OCI-LY7 (cell line): ENCODE data around the gene IMPACT. TPM values are rescaled to one million over a fixed set of nuclear protein-coding genes. Genes with fewer than 3 reads are reported as not detected.

Source experiments
- BruUV-seq: library from RNA; stranded (reverse); fragments of 400-500 nt; replicated peaks from 2 replicates; lab custom pipeline; 2021; lab: Mats Ljungman, UMichigan
- CTCF ChIA-PET: fragments of 300-600 bp; sonication (Branson Sonifier 250); formaldehyde crosslinking; loops from one replicate; lab custom pipeline; 2022; ENCODE audit warnings: antibody characterized with exemption; ENCODE audit not compliant: unreplicated experiment; lab: Charles Lee
- POLR2A ChIA-PET: fragments of 300-600 bp; sonication (Branson Sonifier 250); formaldehyde crosslinking; loops from one replicate; lab custom pipeline; 2022; ENCODE audit warnings: antibody characterized with exemption; lab: Charles Lee
- DNase-seq: peaks from one replicate; pipeline ENCODE4 v3.0.0-alpha.2; 2015; ENCODE audit warnings: low spot score
- H2AFZ ChIP-seq: fragments of 200-600 bp; sonication (generic), shearing (Covaris generic); 2 replicates; pipeline ENCODE4 v1.6.1; 2014; ENCODE audit warnings: mild to moderate bottlenecking, antibody characterized with exemption, low read length, moderate library complexity
- H3K27ac ChIP-seq: fragments of 200-600 bp; sonication (generic); 2 replicates; pipeline ENCODE4 v1.5.1; 2014; ENCODE audit warnings: mixed run types, low read depth, mild to moderate bottlenecking, moderate library complexity, low read length, inconsistent platforms; ENCODE audit not compliant: poor library complexity, severe bottlenecking
- H3K36me3 ChIP-seq: fragments of 200-600 bp; sonication (generic); 2 replicates; pipeline ENCODE4 v1.6.1; 2014; ENCODE audit warnings: mild to moderate bottlenecking, antibody characterized with exemption, low read length, moderate library complexity, mixed read lengths; ENCODE audit not compliant: insufficient read depth
- H3K4me1 ChIP-seq: fragments of 200-600 bp; sonication (generic); 2 replicates; pipeline ENCODE4 v1.5.1; 2014; ENCODE audit warnings: mild to moderate bottlenecking, low read length; ENCODE audit not compliant: insufficient read depth, poor library complexity, severe bottlenecking
- H3K4me2 ChIP-seq: fragments of 200-600 bp; sonication (generic); 2 replicates; pipeline ENCODE4 v1.6.1; 2014; ENCODE audit warnings: mild to moderate bottlenecking, low read length
- H3K4me3 ChIP-seq: fragments of 200-600 bp; sonication (generic); 2 replicates; pipeline ENCODE4 v1.5.1; 2014; ENCODE audit warnings: mild to moderate bottlenecking, low read depth, low read length; ENCODE audit not compliant: poor library complexity, severe bottlenecking
- H3K79me2 ChIP-seq: fragments of 200-600 bp; sonication (generic); 2 replicates; pipeline ENCODE4 v1.6.1; 2016; ENCODE audit warnings: low read depth, mild to moderate bottlenecking, low read length, moderate library complexity, mixed read lengths; ENCODE audit not compliant: insufficient read depth
- H3K9me2 ChIP-seq: fragments of 200-600 bp; sonication (generic); 2 replicates; pipeline ENCODE4 v1.6.1; 2016; ENCODE audit warnings: mild to moderate bottlenecking, low read length, mixed read lengths; ENCODE audit not compliant: insufficient read depth
- H3K9me3 ChIP-seq: fragments of 200-600 bp; sonication (generic); 2 replicates; pipeline ENCODE4 v1.6.1; 2014; ENCODE audit warnings: mild to moderate bottlenecking, mixed run types, low read length, mixed read lengths
- H4K20me1 ChIP-seq: fragments of 200-600 bp; sonication (generic); 2 replicates; pipeline ENCODE4 v1.6.1; 2014; ENCODE audit warnings: mild to moderate bottlenecking, antibody characterized with exemption, low read length, moderate library complexity, mixed read lengths; ENCODE audit not compliant: insufficient read depth
- CTCF ChIP-seq: fragments of 200-600 bp; sonication (generic); conservative IDR thresholded peaks from 2 replicates; pipeline ENCODE4 v1.5.1; 2014; ENCODE audit warnings: mild to moderate bottlenecking, antibody characterized with exemption, low read length, moderate library complexity, mixed read lengths
- EZH2phosphoT487 ChIP-seq: fragments of 200-600 bp; sonication (generic); IDR thresholded peaks from 2 replicates; pipeline ENCODE4 v1.6.1; 2018; ENCODE audit warnings: low read depth, borderline replicate concordance, mild to moderate bottlenecking, mixed run types, antibody characterized with exemption, low read length, moderate library complexity, mixed read lengths
- intact Hi-C: fragments of 100-400 bp; cut with micrococcal nuclease; formaldehyde crosslinking; loops from one replicate; pipeline ENCODE4 v1.10.0; 2022; ENCODE audit not compliant: unreplicated experiment
- total RNA-seq, 2 experiments: library from RNA; depleted of rRNA in 1 of 2; stranded (reverse); fragments of >200 nt in 1 of 2; shearing (Covaris generic) in 1 of 2; gene quantifications; 2 replicates each; pipeline ENCODE4 v1.2.3, GENCODE V29; 2014 to 2022

IMPACT gene
- total RNA-seq, 2 experiments from 2014 or later = not detected

DNA sequence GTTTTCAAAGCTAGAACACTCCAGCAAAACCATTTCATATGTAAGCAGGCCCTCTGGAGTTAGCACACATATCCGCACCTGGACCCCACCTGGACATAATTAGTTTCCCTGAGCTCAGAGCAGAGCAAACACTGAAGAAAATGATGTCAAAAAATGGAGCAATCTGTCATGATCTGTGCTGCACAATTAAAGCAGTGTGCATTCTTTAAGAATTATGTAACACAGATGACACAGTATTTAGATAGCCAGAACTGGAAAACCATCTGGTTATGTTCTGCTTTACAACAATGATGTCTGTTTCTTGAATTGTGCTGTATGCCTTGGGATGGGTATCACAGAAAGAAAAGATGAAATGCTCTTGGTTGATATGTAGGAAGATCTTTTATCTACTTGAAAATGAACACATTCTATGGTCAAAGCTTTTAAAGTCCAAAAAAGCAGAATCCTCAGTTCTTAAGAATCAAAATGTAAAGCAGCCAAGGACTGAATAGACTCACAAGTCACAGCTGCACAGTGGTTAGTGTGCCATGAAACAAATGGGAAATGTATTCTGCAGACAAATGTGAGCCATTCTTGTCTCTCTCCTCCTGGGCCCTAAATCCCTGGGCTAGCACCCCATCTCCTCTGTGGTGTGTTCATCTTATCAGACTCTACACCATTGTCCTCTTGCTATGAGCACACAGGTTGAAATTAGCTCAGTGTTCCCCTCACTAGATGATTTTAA lies 70.7 kb downstream of the IMPACT start:
- intact Hi-C loops = no loop called here
- no peak overlapping the region for H2AFZ ChIP-seq
- H3K4me1 ChIP-seq = peaks cover 13% of the 10 kb centered on the region
- no peaks in the 10 kb centered on the region; the same call in 1 of the 2 replicates for H3K36me3 ChIP-seq
- H3K9me2 ChIP-seq = no peaks in the 10 kb centered on the region
- no TSS peak for BruUV-seq
- ChIA-PET CTCF (interaction anchor here (1.0 to 1.3 kb wide), 2 partner anchors 12 to 211 kb away, joined by 3 read pairs; no protein-coding TSS in a partner anchor), POLR2A (no interaction called here)
- H3K79me2 ChIP-seq = no peaks in the 10 kb centered on the region
- no peak for DNase-seq
- H3K4me2 ChIP-seq = no peak overlapping the region
- no peak overlapping the region for H3K27ac ChIP-seq
- peaks cover 17% of the 10 kb centered on the region for H3K9me3 ChIP-seq
- H3K4me3 ChIP-seq = no peak overlapping the region
- TF ChIP-seq CTCF = no peak
- TF ChIP-seq EZH2phosphoT487 = no peak
- H4K20me1 ChIP-seq = no peaks in the 10 kb centered on the region

DNA sequence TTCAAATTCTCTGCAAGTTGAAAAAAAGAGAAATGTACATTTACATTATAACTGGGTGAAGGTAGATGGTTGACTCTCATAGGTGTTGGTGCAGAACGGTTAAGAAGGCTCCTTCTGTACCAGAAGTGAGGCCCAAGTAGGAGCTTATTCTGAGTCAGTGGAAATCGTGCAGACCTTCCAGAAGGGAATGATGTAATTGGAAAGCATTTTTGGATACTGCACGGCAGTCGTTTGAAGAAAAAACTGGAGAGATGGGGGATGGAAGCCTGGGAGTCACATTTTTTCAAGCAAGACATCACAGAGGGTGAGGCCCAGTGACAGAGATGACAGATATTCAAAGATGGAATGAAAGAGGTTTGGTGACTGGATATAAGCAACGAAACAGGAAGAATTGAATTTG lies 73.3 kb downstream of the IMPACT start:
- Histone ChIP-seq H3K27ac (no peak overlapping the region), H3K4me1 (no peaks in the 10 kb centered on the region), H3K79me2 (no peaks in the 10 kb centered on the region), H3K4me2 (no peak overlapping the region), H3K4me3 (no peak overlapping the region), H3K36me3 (no peaks in the 10 kb centered on the region), H3K9me3 (0 out of 2 replicates have a peak, but pooled peaks cover 1% of the 10 kb centered on the region), H4K20me1 (no peaks in the 10 kb centered on the region), H3K9me2 (no peaks in the 10 kb centered on the region), H2AFZ (no peak overlapping the region)
- ChIA-PET CTCF (no interaction called here), POLR2A (interaction anchor here (0.7 kb wide), 1 partner anchor 227 kb away, joined by 3 read pairs; no protein-coding TSS in a partner anchor)
- BruUV-seq = no TSS peak
- intact Hi-C loops = no loop called here
- TF ChIP-seq CTCF = no peak
- TF ChIP-seq EZH2phosphoT487 = no peak
- no peak for DNase-seq

DNA sequence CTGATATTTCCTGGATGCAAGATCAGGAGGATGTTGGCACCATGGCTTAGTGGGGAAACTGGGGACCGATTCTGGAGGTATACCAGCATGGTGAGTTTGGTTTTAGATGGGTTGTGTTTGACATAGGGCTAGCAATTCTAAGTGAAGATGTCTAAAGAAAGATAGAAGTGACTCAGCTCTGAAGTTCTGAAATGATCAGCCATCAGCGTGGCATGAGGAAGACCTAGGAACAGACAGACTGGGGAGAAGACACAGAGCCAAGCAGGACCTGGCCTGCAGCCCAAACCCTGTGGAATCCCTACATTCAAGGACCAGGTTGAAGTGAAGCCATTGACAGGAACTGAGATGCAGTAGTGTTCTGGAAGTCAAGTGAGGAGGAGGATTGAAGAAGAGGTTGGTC lies 73.7 kb downstream of the IMPACT start:
- Histone ChIP-seq H3K9me2 (no peaks in the 10 kb centered on the region), H2AFZ (no peak overlapping the region), H3K36me3 (no peaks in the 10 kb centered on the region), H3K27ac (no peak overlapping the region), H3K4me2 (no peak overlapping the region), H3K4me1 (no peaks in the 10 kb centered on the region), H4K20me1 (no peaks in the 10 kb centered on the region), H3K9me3 (no peaks in the 10 kb centered on the region), H3K4me3 (no peak overlapping the region), H3K79me2 (no peaks in the 10 kb centered on the region)
- BruUV-seq = no TSS peak
- no peak for DNase-seq
- ChIA-PET POLR2A (no interaction called here), CTCF (no interaction called here)
- no peak for TF ChIP-seq EZH2phosphoT487
- no peak for TF ChIP-seq CTCF
- intact Hi-C loops = no loop called here
